Ishikawa (cell line): ENCODE data around the gene PDAP1.

Experiments
- CEBPB ChIP-seq: IDR thresholded peaks from 2 replicates; pipeline ENCODE4 v1.6.1; 2012
- CREB1 ChIP-seq: IDR thresholded peaks from 2 replicates; pipeline ENCODE4 v1.6.1; 2012; ENCODE audit warnings: low read depth
- EGR1 ChIP-seq: IDR thresholded peaks from 2 replicates; pipeline ENCODE4 v1.6.1; 2012
- EP300 ChIP-seq: IDR thresholded peaks from 2 replicates; pipeline ENCODE4 v1.6.1; 2012; ENCODE audit warnings: borderline replicate concordance
- FOXM1 ChIP-seq: IDR thresholded peaks from 2 replicates; pipeline ENCODE4 v1.6.1; 2012; ENCODE audit warnings: low read depth, borderline replicate concordance
- NFIC ChIP-seq: IDR thresholded peaks from 2 replicates; pipeline ENCODE4 v1.6.1; 2012
- RAD21 ChIP-seq: IDR thresholded peaks from 2 replicates; pipeline ENCODE4 v1.6.1; 2012; ENCODE audit warnings: low read depth
- REST ChIP-seq: IDR thresholded peaks from 2 replicates; pipeline ENCODE4 v1.6.1; 2012; ENCODE audit warnings: low read depth, mild to moderate bottlenecking
- TAF1 ChIP-seq: IDR thresholded peaks from 2 replicates; pipeline ENCODE4 v1.6.1; 2012; ENCODE audit warnings: low read depth, mild to moderate bottlenecking
- TCF12 ChIP-seq: IDR thresholded peaks from 2 replicates; pipeline ENCODE4 v1.6.1; 2012; ENCODE audit warnings: low read depth
- TEAD4 ChIP-seq: IDR thresholded peaks from 2 replicates; pipeline ENCODE4 v1.6.1; 2012
- YY1 ChIP-seq: IDR thresholded peaks from 2 replicates; pipeline ENCODE4 v1.6.1; 2012; ENCODE audit warnings: low read depth
- ZBTB7A ChIP-seq: IDR thresholded peaks from 2 replicates; pipeline ENCODE4 v1.6.1; 2012; ENCODE audit warnings: low read depth
- TF ChIP-seq, protein P1 (sequence below): IDR thresholded peaks from 2 replicates; pipeline ENCODE4 v1.6.1; 2012
- TF ChIP-seq, protein P2 (sequence below): IDR thresholded peaks from 2 replicates; pipeline ENCODE4 v1.6.1; 2012

PDAP1 gene

GRCh38 chr7:99415513-99416127 is 7.2 kb upstream of the PDAP1 start:
- TF ChIP-seq RAD21: peak; percentile 59

DNA sequence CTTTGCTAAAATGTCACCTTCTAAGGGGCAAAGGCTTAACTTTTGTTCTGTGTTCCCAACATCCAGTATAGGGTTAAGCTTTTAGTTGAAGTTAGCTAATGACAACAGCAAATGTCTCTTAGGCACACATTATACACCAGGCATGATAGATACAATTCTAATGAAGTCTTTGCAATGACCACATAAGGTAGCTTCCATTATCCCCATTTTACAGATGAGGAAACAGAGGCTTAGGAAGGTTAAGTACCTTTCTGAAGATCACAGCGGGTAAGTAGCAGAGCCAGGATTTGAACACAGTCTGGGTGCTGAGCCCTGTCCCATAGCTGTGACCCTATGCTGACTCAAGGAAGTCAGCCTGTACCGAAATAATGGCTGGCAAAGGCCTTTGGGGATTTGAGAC is 2.2 kb upstream of the PDAP1 start:
- TF ChIP-seq TAF1 (no peak), TCF12 (no peak), CREB1 (no peak), REST (no peak), TEAD4 (no peak), NFIC (no peak)

DNA sequence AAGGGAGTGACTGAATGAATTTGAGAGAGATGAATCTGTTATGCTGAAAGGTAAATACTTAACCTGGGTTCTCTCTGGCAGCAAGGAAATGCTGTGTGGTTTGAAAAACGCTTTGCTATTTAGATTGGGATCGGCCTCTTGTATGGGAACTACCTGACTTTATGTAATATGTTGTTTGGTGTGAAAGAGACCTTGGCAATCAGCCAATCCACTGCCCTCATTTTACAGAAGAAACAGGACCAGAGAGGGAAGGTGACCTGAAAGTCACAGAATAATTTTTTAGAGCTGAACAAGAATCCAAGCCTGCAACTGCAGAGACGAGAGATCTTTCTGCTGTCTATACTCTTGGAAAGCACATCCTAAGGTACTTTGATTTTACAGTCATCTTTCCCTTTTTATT is 1.4 kb upstream of the PDAP1 start:
- no peak for TF ChIP-seq EP300
- TF ChIP-seq CREB1: no peak
- no peak for TF ChIP-seq RAD21
- no peak for TF ChIP-seq FOXM1
- TF ChIP-seq CEBPB: no peak

DNA sequence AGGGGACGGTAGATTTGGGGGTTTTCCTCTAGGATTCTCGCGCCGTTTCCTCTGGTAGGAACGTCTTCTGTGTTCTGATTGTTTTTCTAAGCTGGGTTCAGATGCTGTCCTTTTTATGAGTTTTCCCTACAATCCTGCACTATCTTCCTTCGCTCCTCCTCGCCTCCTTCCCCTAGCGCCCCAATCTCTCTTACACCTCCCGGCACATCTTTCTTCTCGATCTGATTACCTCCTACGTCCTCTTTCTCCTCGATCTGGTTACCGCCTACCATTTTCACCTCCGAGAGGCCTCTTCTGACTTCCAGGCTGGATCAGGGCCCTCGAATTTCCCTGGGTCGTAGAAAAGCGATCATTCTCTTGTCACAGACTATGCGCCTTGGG is 785 bp upstream of the PDAP1 start:
- TF ChIP-seq TAF1 (no peak), TCF12 (no peak), EGR1 (no peak), EP300 (no peak), TEAD4 (no peak), RAD21 (no peak)
- TF ChIP-seq, protein P1, sequence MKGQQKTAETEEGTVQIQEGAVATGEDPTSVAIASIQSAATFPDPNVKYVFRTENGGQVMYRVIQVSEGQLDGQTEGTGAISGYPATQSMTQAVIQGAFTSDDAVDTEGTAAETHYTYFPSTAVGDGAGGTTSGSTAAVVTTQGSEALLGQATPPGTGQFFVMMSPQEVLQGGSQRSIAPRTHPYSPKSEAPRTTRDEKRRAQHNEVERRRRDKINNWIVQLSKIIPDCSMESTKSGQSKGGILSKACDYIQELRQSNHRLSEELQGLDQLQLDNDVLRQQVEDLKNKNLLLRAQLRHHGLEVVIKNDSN: no peak

GRCh38 chr7:99407872-99408378 is 472 bp downstream of the PDAP1 start:
- TF ChIP-seq YY1: no peak
- no peak for TF ChIP-seq TCF12
- TF ChIP-seq, protein P2, sequence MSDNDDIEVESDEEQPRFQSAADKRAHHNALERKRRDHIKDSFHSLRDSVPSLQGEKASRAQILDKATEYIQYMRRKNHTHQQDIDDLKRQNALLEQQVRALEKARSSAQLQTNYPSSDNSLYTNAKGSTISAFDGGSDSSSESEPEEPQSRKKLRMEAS: peak; percentile 89

DNA sequence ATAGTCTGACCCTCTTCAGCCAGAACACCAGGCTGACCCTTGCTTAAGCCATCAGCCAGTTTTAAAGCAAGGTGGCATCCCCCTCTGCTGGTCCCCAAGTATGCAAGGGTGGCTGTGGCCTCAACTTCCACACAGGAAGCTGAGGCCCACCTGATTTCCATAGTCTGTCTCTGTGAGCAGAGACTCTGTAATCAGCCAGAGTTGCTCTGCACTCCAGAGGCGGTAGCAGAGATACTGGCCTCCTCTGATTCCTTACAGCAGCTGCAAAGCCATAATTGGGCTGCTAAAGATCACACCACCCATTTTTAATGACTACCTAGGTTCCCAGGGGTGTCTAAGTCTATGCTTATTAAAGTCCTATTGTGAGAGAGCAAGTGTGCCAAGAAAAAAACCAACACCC is 1.8 kb downstream of the PDAP1 start:
- TF ChIP-seq TAF1: no peak
- no peak for TF ChIP-seq NFIC
- no peak for TF ChIP-seq TCF12
- TF ChIP-seq ZBTB7A: no peak
- no peak for TF ChIP-seq EP300
- TF ChIP-seq REST: no peak
- no peak for TF ChIP-seq CREB1
- no peak for TF ChIP-seq CEBPB
- TF ChIP-seq, protein P1: no peak
- no peak for TF ChIP-seq EGR1
- TF ChIP-seq RAD21: no peak
- TF ChIP-seq TEAD4: no peak
- TF ChIP-seq FOXM1: no peak
- no peak for TF ChIP-seq YY1
- TF ChIP-seq, protein P2: no peak

DNA sequence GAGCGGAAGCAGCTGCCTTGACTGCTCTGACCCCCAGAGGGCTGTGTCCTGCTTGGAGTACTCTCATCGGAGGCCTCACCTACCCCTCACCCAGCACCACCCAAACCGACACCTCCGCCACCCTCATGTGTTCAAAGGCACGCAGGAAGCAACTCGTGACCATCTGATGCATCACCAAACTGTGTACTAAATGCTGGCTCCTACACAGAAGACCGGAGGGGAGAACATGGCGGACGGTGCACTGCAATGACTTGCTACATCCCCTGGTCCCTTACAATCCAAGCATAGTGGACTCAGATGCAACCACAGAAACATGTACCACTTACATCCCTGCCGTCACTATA is 3.4 kb downstream of the PDAP1 start:
- TF ChIP-seq CREB1: no peak
- no peak for TF ChIP-seq NFIC
